ENCODE data around the gene MORC2.

The MORC2 gene

GRCh38 chr22:30984317-30984716 lies 15.7 kb upstream of the MORC2 start:
- no peak for ATAC-seq
- TF ChIP-seq TCF4 (CRISPR knock-in tag; IDR thresholded peaks at IDR 0.05; ENCODE audit: borderline replicate concordance) = no peak
- TF ChIP-seq BACH2 (CRISPR knock-in tag; IDR thresholded peaks at IDR 0.05; ENCODE audit: borderline replicate concordance) = no peak
- TF ChIP-seq POU6F1 (CRISPR knock-in tag; IDR thresholded peaks at IDR 0.05; ENCODE audit: borderline replicate concordance, low read depth) = no peak
- TF ChIP-seq ZNF565 (CRISPR knock-in tag; conservative IDR thresholded peaks at IDR 0.05; ENCODE audit: low read depth) = no peak

GRCh38 chr22:30982512-30982911 lies 13.9 kb upstream of the MORC2 start:
- no peak for ATAC-seq
- TF ChIP-seq ZFP30 (CRISPR knock-in tag; IDR thresholded peaks at IDR 0.05) (no peak), TCF4 (CRISPR knock-in tag; IDR thresholded peaks at IDR 0.05; ENCODE audit: borderline replicate concordance) (no peak), ISL1 (CRISPR knock-in tag; IDR thresholded peaks at IDR 0.05) (no peak), CSRNP3 (CRISPR knock-in tag; IDR thresholded peaks at IDR 0.05) (no peak), TSHZ2 (CRISPR knock-in tag; IDR thresholded peaks at IDR 0.05) (no peak), GLIS3 (CRISPR knock-in tag; IDR thresholded peaks at IDR 0.05) (no peak), BACH2 (CRISPR knock-in tag; IDR thresholded peaks at IDR 0.05; ENCODE audit: borderline replicate concordance) (no peak), TOX (CRISPR knock-in tag; IDR thresholded peaks at IDR 0.05; ENCODE audit: borderline replicate concordance) (no peak), ZNF70 (CRISPR knock-in tag; IDR thresholded peaks at IDR 0.05) (no peak), ZC3H10 (CRISPR knock-in tag; IDR thresholded peaks at IDR 0.05) (no peak), CSDC2 (CRISPR knock-in tag; IDR thresholded peaks at IDR 0.05) (no peak)

GRCh38 chr22:30979932-30980331 lies 11.4 kb upstream of the MORC2 start:
- ATAC-seq = no peak
- no peak for TF ChIP-seq BACH2 (CRISPR knock-in tag; IDR thresholded peaks at IDR 0.05; ENCODE audit: borderline replicate concordance)
- no peak for TF ChIP-seq POU6F1 (CRISPR knock-in tag; IDR thresholded peaks at IDR 0.05; ENCODE audit: borderline replicate concordance, low read depth)
- TF ChIP-seq SNAI2 (CRISPR knock-in tag; IDR thresholded peaks at IDR 0.05) = no peak
- TF ChIP-seq ISL1 (CRISPR knock-in tag; IDR thresholded peaks at IDR 0.05) = no peak
- no peak for TF ChIP-seq ZNF565 (CRISPR knock-in tag; conservative IDR thresholded peaks at IDR 0.05; ENCODE audit: low read depth)

- TF ChIP-seq ARNTL (CRISPR knock-in tag; IDR thresholded peaks at IDR 0.05; ENCODE audit: borderline replicate concordance, low read depth) (no peak), ZFP30 (CRISPR knock-in tag; IDR thresholded peaks at IDR 0.05) (no peak), RARB (CRISPR knock-in tag; IDR thresholded peaks at IDR 0.05) (no peak), ISL1 (CRISPR knock-in tag; IDR thresholded peaks at IDR 0.05) (no peak), BACH2 (CRISPR knock-in tag; IDR thresholded peaks at IDR 0.05; ENCODE audit: borderline replicate concordance) (no peak), TOX (CRISPR knock-in tag; IDR thresholded peaks at IDR 0.05; ENCODE audit: borderline replicate concordance) (no peak), ZNF70 (CRISPR knock-in tag; IDR thresholded peaks at IDR 0.05) (no peak), ZNF565 (CRISPR knock-in tag; conservative IDR thresholded peaks at IDR 0.05; ENCODE audit: low read depth) (no peak), CREB5 (CRISPR knock-in tag; IDR thresholded peaks at IDR 0.05; ENCODE audit: low read depth) (no peak)
- ATAC-seq = no peak
Measured at GRCh38 chr22:30978304-30978962, 9.9 kb upstream of the MORC2 start.
